Left ventricle myocardium inferior (tissue), 1 donor: Measurements from ENCODE around the gene SLC25A48. TPM values are rescaled to one million over a fixed set of nuclear protein-coding genes. Genes with fewer than 3 reads are reported as not detected.

Experiments
- DNase-seq: peaks from one replicate; pipeline ENCODE4 v3.0.0-alpha.2; 2020
- H3K27ac ChIP-seq: fragments of 200-600 bp; replicated peaks from 2 replicates; pipeline ENCODE4 v1.8.0; 2021
- H3K27me3 ChIP-seq: fragments of 200-600 bp; 2 replicates; pipeline ENCODE4 v1.8.0; 2021; ENCODE audit warnings: low read depth
- H3K36me3 ChIP-seq: fragments of 200-600 bp; 2 replicates; pipeline ENCODE4 v1.8.0; 2021
- H3K4me1 ChIP-seq: fragments of 200-600 bp; 2 replicates; pipeline ENCODE4 v1.8.0; 2021
- H3K4me3 ChIP-seq: fragments of 200-600 bp; 2 replicates; pipeline ENCODE4 v1.8.0; 2021; ENCODE audit warnings: mild to moderate bottlenecking, moderate library complexity
- H3K9me3 ChIP-seq: fragments of 200-600 bp; replicated peaks from 2 replicates; pipeline ENCODE4 v1.8.0; 2021
- CTCF ChIP-seq: fragments of 200-600 bp; IDR thresholded peaks from 2 replicates; pipeline ENCODE4 v1.8.0; 2021; ENCODE audit warnings: antibody characterized with exemption, mild to moderate bottlenecking, borderline replicate concordance
- intact Hi-C: fragments of 100-400 bp; cut with micrococcal nuclease; formaldehyde crosslinking; loops from one replicate; pipeline ENCODE4 v1.11.0; 2022
- total RNA-seq: library from RNA; stranded (reverse); fragmentation: NEBNext Ultra II Directional; extraction: Animal tissue kit (Norgen Biotek cat#: 25700); gene quantifications from one replicate; pipeline ENCODE4 v1.2.1, GENCODE V29; 2021
- donor health status: DM: no; HTN: yes; CAD: no; lungs with severe emphysema.

Gene SLC25A48
- total RNA-seq, 1 donor from 2014 or later: not detected

DNA sequence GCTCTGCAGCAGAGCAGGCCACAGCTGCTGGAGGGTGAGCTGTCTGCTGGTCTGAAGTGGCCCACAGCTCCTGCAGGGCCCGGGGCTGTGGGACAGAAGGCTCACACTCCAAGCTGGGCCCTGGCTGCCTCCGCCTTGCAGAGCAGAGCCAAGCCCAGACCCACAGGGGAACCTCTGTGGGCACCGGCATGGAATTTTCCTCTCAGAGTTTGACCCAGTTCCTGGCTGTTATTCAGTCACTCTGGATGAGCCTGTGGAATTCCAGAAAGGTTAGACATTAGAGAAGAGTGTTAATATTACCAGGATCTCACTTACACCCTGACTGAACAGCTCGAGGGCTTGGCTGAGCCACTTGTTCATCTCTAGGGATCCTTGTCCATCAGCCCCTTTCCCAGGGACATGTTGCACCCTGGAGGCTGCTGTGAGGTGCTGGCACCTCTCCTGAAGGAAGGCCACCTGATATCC, 43.7 kb downstream of the SLC25A48 start:
- peaks cover 12% of the 10 kb centered on the region for H3K4me1 ChIP-seq
- H3K27ac ChIP-seq: no peak overlapping the region
- no peak for TF ChIP-seq CTCF
- intact Hi-C loops: no loop called here
- no peak overlapping the region for H3K4me3 ChIP-seq
- no peak for DNase-seq
- no peaks in the 10 kb centered on the region for H3K36me3 ChIP-seq
- H3K27me3 ChIP-seq: peaks cover 37% of the 10 kb centered on the region
- H3K9me3 ChIP-seq: no peaks in the 10 kb centered on the region

- no peak for DNase-seq
- intact Hi-C loops: no loop called here
- H3K4me3 ChIP-seq: no peak overlapping the region
- peaks cover 12% of the 10 kb centered on the region for H3K4me1 ChIP-seq
- no peak for TF ChIP-seq CTCF
- no peaks in the 10 kb centered on the region for H3K36me3 ChIP-seq
- peaks cover 51% of the 10 kb centered on the region for H3K27me3 ChIP-seq
- no peaks in the 10 kb centered on the region for H3K9me3 ChIP-seq
- no peak overlapping the region for H3K27ac ChIP-seq
These were observed 45.1 kb downstream of the SLC25A48 start for GRCh38 chr5:135879591-135879990.

GRCh38 chr5:135880278-135880677, 45.8 kb downstream of the SLC25A48 start:
- Histone ChIP-seq H3K27ac (no peak overlapping the region), H3K4me3 (no peak overlapping the region), H3K27me3 (peaks cover 58% of the 10 kb centered on the region), H3K9me3 (no peaks in the 10 kb centered on the region), H3K36me3 (no peaks in the 10 kb centered on the region), H3K4me1 (peaks cover 12% of the 10 kb centered on the region)
- TF ChIP-seq CTCF: no peak
- intact Hi-C loops: no loop called here
- DNase-seq: no peak

DNA sequence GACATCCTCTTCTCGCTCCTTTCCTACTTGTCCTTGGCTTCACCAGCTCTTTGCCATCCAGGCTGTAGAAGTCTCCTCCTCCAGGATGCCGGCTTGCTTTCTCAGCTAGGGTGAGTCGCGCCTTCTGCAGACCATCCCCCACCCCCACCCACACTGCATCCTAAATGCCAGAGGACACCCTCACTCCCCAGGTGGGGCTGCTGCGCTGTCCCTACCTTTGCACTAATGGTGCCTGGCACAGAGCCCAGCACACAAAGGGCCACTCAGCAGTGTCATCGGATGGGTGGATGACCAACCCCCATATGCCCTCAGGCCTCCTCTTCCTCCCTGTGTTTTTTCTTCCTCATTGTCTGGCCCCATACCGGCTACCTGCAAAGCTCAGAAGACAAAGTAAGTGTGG, 46.3 kb downstream of the SLC25A48 start:
- Histone ChIP-seq H3K27me3 (peaks cover 63% of the 10 kb centered on the region), H3K36me3 (no peaks in the 10 kb centered on the region), H3K27ac (no peak overlapping the region), H3K4me3 (no peak overlapping the region), H3K4me1 (peaks cover 12% of the 10 kb centered on the region), H3K9me3 (no peaks in the 10 kb centered on the region)
- DNase-seq: no peak
- no peak for TF ChIP-seq CTCF
- intact Hi-C loops: no loop called here

DNA sequence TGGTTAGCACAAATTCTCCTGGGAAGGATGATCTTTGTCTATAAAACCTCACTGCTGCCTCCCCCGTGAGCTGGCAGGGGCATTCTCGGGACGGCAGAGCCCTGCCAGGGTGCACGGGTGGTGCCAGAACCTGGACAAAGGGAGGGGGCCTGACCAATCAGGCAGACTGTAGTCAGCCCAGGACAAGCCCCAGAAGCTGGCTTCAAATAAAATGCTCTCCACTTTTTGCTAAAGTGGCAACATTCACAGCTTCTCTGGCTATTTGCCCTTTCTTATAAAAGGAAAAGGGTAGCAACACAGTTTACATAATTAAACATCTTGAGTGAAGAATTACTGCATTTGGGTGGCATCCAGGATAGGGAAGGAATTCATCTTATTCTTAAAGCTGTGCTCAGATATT, 46.8 kb downstream of the SLC25A48 start:
- no peak overlapping the region for H3K27ac ChIP-seq
- no peak for DNase-seq
- no peak overlapping the region for H3K4me3 ChIP-seq
- no peaks in the 10 kb centered on the region for H3K36me3 ChIP-seq
- H3K9me3 ChIP-seq: no peaks in the 10 kb centered on the region
- intact Hi-C loops: no loop called here
- H3K4me1 ChIP-seq: peaks cover 12% of the 10 kb centered on the region
- H3K27me3 ChIP-seq: peaks cover 68% of the 10 kb centered on the region
- no peak for TF ChIP-seq CTCF

DNA sequence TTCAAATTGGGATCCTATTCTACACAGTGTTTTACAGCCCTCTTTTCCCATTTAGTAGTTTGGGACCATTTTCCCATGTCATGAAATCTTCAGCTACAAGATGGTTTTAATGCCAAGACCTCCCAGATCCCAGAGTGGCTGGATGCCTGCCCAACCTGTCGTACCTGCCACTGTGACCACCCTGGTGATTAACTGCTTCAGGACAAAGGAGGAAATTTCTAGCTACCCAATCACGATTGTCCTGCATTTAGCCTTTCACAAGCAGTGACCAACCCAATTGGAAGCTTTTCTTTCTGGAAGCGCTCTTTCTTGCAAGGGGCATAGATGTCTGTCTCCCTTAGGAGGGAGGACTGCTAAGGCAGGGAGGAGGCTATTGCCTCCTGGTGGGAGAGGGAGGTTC, 47.4 kb downstream of the SLC25A48 start:
- no peak overlapping the region for H3K27ac ChIP-seq
- peaks cover 12% of the 10 kb centered on the region for H3K4me1 ChIP-seq
- H3K4me3 ChIP-seq: no peak overlapping the region
- intact Hi-C loops: no loop called here
- peaks cover 71% of the 10 kb centered on the region for H3K27me3 ChIP-seq
- H3K36me3 ChIP-seq: no peaks in the 10 kb centered on the region
- DNase-seq: no peak
- no peaks in the 10 kb centered on the region for H3K9me3 ChIP-seq
- TF ChIP-seq CTCF: no peak
